ENCODE results near the gene HSPA4.
A peak's percentile ranks its signal among the peaks of the same experiment; 100 is the strongest.
"Not testable (repeated sequence)": the region's sequence is repeated elsewhere in the genome, so short reads cannot be mapped to it uniquely, and the experiment has no call there.

The HSPA4 gene

DNA sequence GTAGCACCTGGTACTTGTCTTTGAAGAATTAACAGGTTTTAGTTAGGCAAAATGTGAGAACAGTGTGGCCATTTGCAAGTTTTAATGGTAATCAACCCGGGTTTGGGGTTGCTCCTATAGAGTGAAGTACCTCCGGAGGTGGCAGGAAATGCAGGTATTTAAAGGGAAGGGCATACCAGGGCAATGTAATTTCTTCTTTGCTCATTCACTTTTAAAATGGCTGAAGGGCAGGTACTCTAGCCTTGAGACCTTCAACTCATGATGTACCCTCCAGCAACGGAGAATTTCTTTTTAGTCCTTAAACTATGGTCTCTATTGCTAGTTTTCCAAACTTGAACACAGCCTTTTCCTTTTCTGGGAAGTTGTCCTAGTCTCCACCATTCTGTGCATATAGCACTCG, 1.3 kb upstream of the HSPA4 start:
- DNase-seq (ENCODE audit: low read depth), result no peak

GRCh38 chr5:133051061-133051541, 712 bp upstream of the HSPA4 start:
- DNase-seq (ENCODE audit: low read depth), result no peak

DNA sequence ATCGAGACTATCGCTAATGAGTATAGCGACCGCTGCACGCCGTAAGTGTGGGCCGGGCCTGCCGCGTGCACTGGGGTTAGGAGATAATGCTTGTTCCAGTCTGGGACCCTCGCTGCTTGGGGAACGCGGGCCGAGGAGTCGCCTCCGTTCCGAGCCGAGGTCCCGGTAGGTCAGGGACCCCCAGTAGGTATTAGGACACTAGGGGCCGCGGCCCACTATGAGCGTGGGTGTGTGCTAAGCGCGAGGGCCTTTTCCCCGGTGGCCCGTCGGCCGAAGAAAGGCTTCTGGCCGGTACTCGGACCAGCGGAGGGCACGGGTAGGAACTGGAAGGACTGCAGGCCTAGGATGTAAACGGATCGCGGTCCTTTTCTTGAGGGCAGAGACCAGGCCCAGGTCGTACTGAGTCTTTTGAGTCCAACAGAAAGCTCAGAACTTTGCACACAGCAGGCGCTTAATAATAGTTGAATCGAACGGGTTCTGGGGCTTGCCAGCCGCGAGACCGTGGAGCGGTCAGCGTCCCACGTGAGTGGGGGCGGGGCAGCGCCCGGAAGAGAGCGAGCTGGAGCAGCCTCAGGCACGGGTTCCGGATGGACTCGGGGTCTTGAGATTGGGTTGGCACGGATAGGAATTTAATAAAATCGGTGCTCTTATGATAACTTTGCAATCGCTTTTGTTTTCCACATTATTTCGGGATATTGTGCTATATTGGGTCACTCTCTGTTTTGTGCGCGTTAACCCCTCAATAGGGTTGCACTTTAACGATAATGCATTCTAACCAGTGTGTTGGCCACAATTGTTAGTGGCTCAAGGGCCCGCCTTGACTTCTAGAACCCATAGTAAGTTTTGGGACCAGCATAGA, 733 bp downstream of the HSPA4 start:
- peak; percentile 23 for DNase-seq (ENCODE audit: low read depth)

- no peak for DNase-seq (ENCODE audit: low read depth)
Measured at GRCh38 chr5:133053448-133053847, 1.6 kb downstream of the HSPA4 start.

DNA sequence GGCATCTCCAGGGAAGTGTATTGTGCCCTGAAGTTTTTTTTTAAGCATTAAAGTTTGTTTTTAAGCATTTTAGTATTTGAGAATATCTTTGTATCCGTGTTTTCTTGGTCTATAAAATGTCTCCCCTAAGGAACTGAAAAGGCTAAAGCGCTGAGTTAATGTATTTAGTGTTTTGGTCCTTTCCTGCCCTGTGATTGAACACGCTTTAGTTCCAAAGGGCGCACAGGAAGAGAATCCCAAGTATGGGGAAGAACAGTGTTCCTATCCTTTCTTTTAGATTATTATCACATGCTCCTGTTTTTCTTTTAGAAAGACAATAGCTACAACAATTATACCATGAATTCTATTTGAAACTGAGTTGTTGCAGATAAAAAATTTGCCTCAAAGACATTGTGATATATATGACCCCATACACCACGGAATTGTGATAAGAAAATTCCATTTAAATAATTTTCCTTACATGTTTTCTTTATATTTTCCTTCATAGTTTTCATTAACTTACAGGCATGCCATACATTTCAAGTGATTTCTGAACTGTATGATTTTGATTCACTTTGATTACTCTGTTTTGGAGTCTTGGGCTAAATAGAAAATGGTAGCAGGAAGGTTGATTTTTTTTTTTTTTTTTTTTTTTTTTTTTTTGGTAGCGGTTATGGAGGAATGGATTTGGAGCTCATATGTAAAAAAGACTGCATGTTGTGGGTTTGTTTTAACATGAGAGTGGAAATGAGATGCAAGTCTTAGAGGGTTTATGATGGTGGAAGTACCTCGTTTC, 3.1 kb downstream of the HSPA4 start:
- DNase-seq (ENCODE audit: low read depth), result no peak

DNA sequence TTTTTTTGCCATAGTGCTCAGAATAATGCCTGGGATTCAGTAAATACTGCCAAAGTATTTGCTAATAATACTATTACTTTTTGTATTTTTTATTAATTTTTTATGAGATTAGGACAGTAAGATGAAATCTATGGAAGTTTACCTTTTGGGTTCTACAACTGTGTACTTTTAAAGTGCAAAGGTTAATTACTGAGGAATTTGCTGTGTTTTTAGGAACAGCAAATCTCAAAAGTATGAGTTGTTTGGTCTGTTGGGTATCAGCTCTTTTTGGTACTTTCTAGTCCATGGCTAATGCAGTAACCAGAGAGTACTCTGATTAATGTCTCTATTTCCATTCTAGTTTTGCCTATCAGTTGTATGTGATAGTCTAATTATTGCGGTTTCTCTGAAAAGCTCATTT, 5.1 kb downstream of the HSPA4 start:
- DNase-seq (ENCODE audit: low read depth), result no peak

- no peak for DNase-seq (ENCODE audit: low read depth)
Measured at GRCh38 chr5:133059621-133060020, 7.8 kb downstream of the HSPA4 start.

- no peak for DNase-seq (ENCODE audit: low read depth)
Measured at GRCh38 chr5:133062276-133062675, 10.5 kb downstream of the HSPA4 start.

DNA sequence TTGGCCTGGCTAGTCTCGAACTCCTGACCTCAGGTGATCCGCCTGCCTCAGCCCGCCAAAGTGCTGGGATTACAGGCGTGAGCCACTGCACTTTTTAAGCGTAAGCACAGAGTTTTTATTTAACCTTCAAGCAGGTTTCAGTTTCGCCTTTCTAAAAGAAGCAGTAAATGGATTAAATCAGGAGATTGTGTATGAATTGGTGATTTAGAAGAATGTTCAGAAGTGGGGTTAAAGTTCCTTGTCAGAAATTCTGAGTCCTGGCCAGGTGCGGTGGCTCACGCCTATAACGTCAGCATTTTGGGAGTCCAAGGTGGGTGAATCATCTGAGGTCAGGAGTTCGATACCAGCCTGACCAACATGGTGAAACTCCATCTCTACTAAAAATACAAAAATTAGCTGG, 12.2 kb downstream of the HSPA4 start:
- no peak for DNase-seq (ENCODE audit: low read depth)

DNA sequence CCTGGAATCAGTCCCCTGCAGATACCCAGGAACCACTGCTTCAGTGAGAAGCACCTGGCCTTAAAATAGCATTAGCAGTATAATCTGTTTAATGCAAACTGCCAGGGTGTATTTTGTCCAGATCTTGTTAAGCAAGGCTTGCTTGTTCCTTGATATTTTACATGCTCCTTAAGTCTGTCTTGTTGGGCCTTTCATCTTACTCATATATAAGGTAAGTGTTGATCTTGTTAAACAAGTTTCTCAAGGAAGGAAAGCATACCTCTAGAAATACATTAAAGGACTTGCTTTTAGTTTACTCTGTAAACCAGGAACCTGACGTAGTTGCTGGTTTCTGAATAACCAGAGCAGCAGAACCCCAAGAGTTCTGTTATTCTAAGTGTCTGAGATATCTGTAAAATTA, 13.7 kb downstream of the HSPA4 start:
- no peak for DNase-seq (ENCODE audit: low read depth)

DNA sequence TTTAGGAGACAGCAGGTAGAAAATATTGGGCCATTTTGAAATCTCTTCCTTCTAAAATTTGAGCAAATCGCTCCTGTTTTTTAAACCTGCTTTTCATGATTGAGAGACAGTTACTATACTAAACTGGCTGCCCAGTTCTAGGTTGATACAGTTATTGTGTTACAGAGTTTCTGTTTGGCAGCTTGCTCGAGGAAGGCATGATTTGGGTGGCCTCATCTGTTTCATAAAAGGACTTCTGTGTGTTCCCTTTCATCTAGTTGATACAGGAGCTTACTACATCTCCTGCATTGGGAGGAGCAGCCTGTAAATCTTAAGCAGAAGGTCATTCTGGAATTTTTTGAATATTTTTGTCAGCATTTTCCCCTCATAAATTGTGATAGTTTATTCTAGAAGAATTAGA, 14.2 kb downstream of the HSPA4 start:
- DNase-seq (ENCODE audit: low read depth), result no peak

DNA sequence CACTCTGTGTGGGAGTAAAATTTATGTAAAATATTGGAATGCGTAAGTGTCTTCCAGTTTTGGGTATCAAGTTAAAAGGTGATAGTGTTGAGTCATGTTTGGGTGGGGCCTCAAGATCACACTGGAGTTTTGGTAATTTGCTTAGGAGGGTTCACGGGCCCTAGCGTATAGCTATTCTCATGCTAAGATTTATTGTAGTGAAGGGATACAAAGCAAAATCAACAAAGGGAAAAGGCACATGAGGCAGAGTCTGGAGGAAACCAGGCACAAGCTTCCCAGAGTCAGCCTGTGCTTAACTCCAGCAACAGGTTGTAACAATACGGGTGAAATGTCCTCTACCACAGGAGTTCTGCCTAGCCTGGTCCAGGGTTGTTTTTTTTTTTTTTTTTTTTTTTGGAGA, 20.2 kb downstream of the HSPA4 start:
- DNase-seq (ENCODE audit: low read depth), result no peak

DNA sequence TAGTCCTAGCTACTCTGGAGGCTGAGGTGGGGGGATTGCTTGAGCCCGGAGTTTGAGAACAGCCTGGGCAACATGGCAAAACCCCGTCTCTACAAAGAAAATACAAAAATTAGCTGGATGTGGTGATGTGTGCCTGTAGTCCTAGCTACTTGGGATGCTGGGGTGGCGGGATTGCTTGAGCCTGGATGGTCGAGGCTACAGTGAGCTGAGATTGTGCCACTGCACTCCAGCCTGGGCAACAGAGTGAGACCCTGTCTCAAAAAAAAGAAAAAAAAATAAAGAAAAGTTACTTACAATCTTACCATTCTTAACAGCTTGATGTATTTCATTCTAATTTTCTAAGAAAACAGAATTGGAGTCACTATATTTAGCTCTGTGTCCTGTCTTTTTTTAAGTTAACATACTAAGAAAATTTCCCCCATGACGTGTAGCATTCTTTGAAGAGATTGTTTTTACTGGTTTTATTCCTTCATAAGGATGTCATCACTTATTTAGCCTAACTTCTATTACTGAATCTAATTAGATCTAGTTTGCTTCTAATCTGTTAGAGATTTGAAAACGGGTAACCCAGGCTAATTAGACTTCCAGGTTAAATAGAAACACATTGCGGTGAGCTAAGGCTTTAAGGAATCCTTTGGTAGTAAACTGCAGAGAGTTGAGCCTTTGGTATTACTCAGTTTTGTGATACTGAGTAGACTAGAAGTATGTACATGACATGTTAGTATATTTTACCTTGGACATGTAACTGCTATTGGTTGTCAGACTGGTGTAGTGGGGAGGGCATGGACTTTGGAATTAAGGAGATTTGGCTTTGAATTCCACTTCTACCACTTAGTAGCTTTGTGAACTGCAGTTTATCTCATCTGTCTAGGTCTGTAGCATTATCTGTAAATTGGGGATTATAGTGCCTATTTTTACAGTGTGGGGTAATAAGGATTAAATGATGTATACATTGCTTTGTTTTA, 24.0 kb downstream of the HSPA4 start:
- DNase-seq (ENCODE audit: low read depth), result no peak

DNA sequence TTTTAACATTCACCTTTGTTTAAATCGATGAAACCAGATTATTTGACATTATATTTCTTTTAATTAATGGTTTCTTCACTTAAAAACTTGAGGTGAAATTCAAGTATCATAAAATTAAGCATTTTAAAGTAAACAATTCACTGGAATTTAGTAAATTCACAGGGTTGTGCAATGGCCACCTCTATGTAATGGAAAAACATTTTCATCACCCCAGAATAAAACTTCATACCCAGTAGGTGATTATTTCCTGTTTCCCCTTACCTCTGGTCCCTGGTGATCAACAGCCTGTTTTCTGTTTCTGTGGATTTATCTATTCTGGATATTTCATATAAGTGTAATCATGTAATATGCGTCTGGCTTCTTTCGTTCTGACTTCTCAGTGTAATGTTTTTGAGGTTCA, 27.2 kb downstream of the HSPA4 start:
- no peak for DNase-seq (ENCODE audit: low read depth)

GRCh38 chr5:133081036-133081435, 29.2 kb downstream of the HSPA4 start:
- DNase-seq (ENCODE audit: low read depth), result no peak

- DNase-seq (ENCODE audit: low read depth), result no peak
Measured at GRCh38 chr5:133081703-133082102, 29.9 kb downstream of the HSPA4 start.

GRCh38 chr5:133082128-133082527, 30.3 kb downstream of the HSPA4 start:
- no peak for DNase-seq (ENCODE audit: low read depth)

- no peak for DNase-seq (ENCODE audit: low read depth)
Measured at GRCh38 chr5:133083901-133084300, 32.1 kb downstream of the HSPA4 start.

GRCh38 chr5:133085171-133085570, 33.4 kb downstream of the HSPA4 start:
- not testable (repeated sequence) for DNase-seq (ENCODE audit: low read depth)

DNA sequence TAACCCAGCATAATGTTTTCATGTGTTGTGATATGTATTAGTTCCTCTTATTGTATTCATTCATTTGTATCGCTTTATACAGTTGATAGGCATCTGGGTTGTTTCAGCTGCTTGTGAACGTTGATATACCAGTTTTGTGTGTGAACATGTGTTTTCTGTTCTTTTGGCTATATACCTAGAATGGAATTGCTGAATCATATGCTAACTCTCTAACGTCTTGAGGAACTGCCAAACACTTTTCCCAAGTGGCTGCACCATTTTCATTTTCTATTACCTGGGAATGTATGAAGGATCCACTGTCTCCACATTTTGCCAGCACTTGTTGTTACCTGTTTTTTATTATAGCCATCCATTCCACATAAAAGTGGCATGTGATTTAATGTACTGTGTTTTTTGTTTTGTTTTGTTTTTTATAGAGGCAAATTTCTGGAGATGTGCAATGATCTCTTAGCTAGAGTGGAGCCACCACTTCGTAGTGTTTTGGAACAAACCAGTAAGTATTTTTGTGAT, 34.6 kb downstream of the HSPA4 start:
- DNase-seq (ENCODE audit: low read depth), result no peak

DNA sequence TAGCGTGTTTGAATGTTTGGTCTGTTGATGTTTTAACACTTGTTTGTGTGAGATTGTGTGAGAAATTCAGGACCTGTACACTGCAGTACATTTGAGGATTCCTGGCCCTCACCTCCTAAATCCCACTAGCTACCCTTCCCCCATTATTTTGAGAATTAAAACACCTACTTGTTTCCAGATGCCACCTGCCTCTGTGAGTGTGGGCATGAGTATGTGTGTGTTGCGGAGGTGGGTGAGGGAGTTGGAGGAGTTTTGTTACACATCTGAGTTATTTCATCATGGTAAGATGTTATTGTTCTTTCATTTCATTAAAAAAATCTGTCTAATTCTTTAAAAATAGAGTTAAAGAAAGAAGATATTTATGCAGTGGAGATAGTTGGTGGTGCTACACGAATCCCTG, 36.3 kb downstream of the HSPA4 start:
- no peak for DNase-seq (ENCODE audit: low read depth)

DNA sequence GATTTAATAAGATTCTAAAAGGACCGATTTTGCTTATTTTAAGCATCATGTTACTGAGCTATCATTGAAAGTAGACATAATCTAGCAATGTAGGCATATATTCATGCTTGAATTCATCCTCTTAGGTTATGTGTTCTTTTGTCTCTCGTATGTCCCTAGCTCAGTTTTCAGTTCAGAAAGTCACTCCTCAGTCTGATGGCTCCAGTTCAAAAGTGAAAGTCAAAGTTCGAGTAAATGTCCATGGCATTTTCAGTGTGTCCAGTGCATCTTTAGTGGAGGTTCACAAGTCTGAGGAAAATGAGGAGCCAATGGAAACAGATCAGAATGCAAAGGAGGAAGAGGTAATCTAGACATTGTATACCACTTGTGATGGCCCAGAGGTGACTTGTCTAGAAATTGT, 39.2 kb downstream of the HSPA4 start:
- DNase-seq (ENCODE audit: low read depth), result no peak

All from stimulated activated CD4-positive, alpha-beta T cell treated with anti-CD3 and anti-CD28 coated beads, Interleukin-2, amount 100 ng/mL, for 4 hours (primary cell).